Heart left ventricle (tissue), 13 donors: ENCODE measurements around the gene KIF2A.

Experiments
- CTCF ChIP-seq, 12 donors: fragments of 200-600 bp; sonication (generic) in 4 of 12; IDR thresholded peaks; one replicate each; pipeline versions ENCODE4 v1.5.0 to v1.8.0; 2018 to 2022; ENCODE audit warnings: antibody characterized with exemption in 12 of 12, mild to moderate bottlenecking in 5 of 12
- POLR2A ChIP-seq, 2 donors: fragments of 450-650 bp; IDR thresholded peaks; one replicate each; pipeline ENCODE4 v1.6.1; 2017; ENCODE audit warnings: antibody characterized with exemption in 2 of 2, mild to moderate bottlenecking in 2 of 2, moderate library complexity in 2 of 2
- donor health status: ischemic (EF 13 %, LVEDD 7.1; RV severe dilation, severe dysfunction).
- donor health status: DM: no; HTN: yes; CAD: no.
- donor health status: DM: no; HTN: no; CAD: no.
- donor health status: ischemic (EF 25% LVEDD 6.9; RV normal size, moderate dysfunction).
- donor health status: ischemic (EF 25% LVEDD 5.7; RV mildly dilated, moderate dysfunction).
- donor health status: ischemic (EF 35%, LVEDD 5.7; RV mildly dilated, moderate dysfunction).
- donor health status: nonischemic (EF 11% LVEDD 7.7; RV severe dilation, severe dysfunction).
- donor health status: DM: yes; HTN: yes; CAD: no.
- donor health status: PGD.
- donor health status: ischemic (EF 29% LVEDD 5.4; RV normal size, mild dysfunction).
- donor health status: nonischemic (EF 23%, LVEDD 6.1; RV moderate dilation, normal function).

- TF ChIP-seq CTCF (IDR thresholded peaks at IDR 0.05) (no peak), POLR2A (IDR thresholded peaks at IDR 0.05) (no peak)
Measured at GRCh38 chr5:62342476-62342837, 36.5 kb downstream of the KIF2A start.
